Measurements from ENCODE around the gene RSL24D1.

- no peak for TF ChIP-seq FOXM1 (IDR thresholded peaks at IDR 0.05; ENCODE audit: low read depth)
- TF ChIP-seq CTCF (IDR thresholded peaks at IDR 0.05): no peak
- TF ChIP-seq FOXJ3 (CRISPR knock-in tag; IDR thresholded peaks at IDR 0.05): no peak
- TF ChIP-seq YY1 (IDR thresholded peaks at IDR 0.05; ENCODE audit: low read depth): no peak
- no peak for TF ChIP-seq MXI1 (IDR thresholded peaks at IDR 0.05; ENCODE audit: low read depth, low read length)
- no peak for TF ChIP-seq MAX (IDR thresholded peaks at IDR 0.05; ENCODE audit: low read depth)
- TF ChIP-seq JUND (IDR thresholded peaks at IDR 0.05): no peak
- no peak for TF ChIP-seq EP300 (IDR thresholded peaks at IDR 0.05; ENCODE audit: borderline replicate concordance in 1 of 2, low read depth in 1 of 2, low read length in 1 of 2)
- TF ChIP-seq REST (IDR thresholded peaks at IDR 0.05; ENCODE audit: low read depth, low read length): no peak
Observed at GRCh38 chr15:55170361-55170760, 26.4 kb downstream of the RSL24D1 start.
